ENCODE measurements around the gene CCDC146.
"Not testable (repeated sequence)": the region's sequence is repeated elsewhere in the genome, so short reads cannot be mapped to it uniquely, and the experiment has no call there.

CCDC146 gene

DNA sequence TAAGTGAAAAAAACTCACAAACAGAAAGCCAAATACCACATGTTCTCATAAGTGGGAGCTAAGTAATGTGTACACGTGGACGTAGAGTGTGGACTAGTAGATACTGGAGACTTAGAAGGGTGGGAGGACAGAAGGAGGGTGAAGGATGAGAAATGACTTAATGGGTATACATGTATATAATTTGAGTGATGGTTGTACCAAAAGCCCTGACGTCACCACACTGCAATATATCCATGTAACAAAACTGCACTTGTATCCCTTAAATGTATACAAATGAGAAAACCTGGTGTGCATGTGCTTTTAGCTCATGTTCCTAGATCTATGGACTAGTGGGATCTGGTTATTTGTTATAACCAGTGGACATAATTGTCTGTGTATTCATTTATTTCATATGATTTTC, 125.7 kb downstream of the CCDC146 start:
- no peak for DNase-seq

DNA sequence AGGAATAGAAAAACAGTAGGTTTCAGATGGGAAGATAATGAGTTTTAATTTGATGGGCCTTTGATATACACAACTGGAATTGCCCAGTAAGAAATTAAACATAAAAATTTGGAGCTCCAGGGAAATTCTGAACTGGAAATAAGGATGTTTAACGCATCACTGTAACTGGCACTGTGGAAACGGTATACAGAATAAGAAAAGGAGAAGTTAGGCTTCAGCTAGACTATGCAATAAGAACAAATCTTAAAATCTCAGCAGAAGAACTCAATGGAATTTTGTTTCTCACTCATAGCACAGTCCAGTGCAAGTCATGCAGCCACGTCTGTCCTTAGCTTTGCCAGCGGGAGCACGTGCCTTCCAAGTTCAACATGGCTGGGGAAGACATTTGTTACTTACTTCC, 130.1 kb downstream of the CCDC146 start:
- no peak for DNase-seq

- DNase-seq: no peak
Measured at GRCh38 chr7:77253151-77253550, 130.7 kb downstream of the CCDC146 start.

- no peak for DNase-seq
Measured at GRCh38 chr7:77254429-77254828, 132.0 kb downstream of the CCDC146 start.

DNA sequence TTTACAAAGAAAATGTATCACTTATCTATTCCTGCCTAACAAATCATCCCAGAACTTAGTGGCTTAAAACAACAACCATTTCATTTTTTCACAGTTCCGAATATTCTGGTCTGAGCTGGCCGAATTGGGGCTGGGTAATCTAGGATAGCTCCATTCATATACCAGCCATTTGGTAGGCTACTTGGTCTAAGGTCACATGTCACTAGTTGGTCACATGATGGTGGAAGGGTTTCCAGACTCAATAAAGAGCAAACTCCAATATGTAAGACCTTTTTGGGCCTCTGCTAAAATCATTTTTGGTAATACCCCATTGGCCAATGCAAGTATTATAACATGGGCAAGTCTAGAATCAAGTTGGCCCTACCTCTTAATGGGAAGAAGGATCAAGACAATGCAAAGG, 132.5 kb downstream of the CCDC146 start:
- DNase-seq: no peak

DNA sequence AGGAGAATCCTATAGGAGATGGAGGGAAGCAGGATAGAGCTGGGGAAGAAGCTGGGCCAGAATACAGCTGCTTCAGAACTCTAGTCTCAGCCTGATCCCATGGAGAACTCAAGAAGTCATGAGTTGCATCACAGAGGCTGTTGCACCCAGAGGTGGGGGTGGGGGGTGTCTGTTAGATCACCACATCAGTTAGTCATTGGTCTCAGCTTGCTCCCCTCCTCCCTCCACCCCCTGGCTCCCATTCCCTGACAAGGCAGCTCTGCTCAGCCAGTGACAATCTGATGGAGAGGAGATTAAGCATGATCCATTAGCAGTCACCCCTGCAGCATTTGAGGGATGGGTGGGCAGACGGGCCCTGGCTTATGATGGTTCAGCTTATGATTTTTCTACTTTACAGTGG, 135.6 kb downstream of the CCDC146 start:
- no peak for DNase-seq

DNA sequence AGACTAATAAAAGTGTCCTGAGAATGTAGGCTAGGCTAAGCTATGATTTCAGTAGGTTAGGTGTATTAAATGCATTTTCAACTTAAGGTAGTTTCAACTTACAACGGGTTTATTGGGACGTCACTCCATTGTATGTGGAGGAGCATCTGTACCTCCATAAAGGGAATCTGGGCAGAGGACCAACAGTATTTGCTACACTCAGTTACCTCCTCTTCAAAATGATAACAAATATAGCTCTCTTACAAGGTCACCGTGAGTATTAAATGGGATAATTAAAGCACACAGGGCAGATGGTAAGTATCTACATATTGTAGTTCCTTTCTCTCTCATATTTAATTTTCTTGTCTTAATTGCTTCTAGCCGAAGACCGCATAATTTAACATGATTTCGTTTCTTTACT, 136.2 kb downstream of the CCDC146 start:
- no peak for DNase-seq

GRCh38 chr7:77262316-77262715, 139.9 kb downstream of the CCDC146 start:
- DNase-seq: no peak

GRCh38 chr7:77265666-77266065, 143.3 kb downstream of the CCDC146 start:
- DNase-seq: no peak

GRCh38 chr7:77266291-77266794, 143.9 kb downstream of the CCDC146 start:
- DNase-seq: no peak

DNA sequence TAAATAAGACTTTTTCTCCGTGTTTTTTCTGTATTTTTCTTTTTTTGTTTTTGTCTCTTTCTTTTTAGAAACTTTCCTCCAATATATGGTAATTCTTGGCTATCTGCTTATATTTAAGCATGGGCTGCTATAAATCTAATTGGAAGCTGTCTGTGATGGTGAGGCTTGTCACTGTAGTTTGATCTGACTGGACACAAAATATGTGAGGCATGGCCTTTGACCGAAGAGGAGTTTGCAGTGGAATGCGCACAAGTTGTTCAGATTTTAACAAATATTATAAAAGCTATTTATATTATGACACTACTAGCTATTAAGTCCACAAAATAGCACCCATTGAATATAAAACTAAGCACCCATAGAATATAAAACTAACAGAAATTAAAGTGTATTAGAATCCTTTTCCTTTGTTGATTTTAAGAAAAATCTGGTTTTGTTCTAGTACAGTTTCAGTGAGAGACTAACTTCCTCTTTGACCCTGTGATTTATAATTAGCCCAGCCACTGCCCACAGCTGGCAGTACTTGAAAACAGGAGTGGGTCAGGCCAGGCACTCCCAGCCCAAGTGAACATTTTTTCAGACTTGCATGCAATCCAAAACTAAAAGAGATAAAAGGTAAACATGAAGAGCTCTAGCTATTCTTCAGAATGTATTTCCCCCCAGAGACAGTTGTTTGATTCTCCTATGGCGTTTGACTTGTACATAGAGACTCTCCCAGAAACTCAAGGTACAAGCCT, 147.1 kb downstream of the CCDC146 start:
- no peak for DNase-seq

DNA sequence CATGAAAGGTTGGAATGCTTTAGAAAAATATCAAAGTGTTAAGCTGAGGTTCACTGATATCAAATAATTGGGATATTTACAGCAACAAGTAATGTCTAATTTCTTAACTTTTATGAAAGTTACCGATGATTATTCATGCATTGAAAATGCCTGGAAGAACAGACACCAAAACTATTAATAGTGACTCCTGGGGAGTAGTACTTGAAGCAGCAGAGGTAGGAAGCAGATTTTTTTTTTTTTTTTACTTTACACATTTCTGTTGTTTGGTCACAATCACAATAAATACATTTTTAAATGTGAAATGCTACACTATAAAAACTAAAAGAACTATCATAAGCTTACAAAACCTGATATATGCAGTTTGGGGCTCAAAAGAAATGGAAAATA, 147.7 kb downstream of the CCDC146 start:
- DNase-seq: no peak

DNA sequence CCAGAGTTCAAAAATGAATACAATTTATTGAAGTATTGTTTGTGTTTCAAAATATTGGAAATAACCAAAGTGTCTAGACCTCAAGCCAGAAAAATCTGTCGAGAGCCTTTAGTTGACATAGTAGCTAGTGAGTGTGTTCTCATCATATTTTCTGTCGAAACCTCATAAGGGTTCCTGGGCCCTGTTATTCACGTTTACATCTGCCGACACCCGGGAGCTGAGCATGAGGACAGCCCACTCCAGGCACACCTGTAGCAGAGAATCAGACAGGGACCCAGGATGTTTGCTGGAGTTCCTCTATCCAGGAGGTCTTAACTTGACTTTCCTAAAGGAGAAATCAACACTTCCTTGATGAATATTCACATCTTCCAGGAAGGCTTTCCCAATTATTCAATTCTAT, 149.4 kb downstream of the CCDC146 start:
- DNase-seq: no peak

DNA sequence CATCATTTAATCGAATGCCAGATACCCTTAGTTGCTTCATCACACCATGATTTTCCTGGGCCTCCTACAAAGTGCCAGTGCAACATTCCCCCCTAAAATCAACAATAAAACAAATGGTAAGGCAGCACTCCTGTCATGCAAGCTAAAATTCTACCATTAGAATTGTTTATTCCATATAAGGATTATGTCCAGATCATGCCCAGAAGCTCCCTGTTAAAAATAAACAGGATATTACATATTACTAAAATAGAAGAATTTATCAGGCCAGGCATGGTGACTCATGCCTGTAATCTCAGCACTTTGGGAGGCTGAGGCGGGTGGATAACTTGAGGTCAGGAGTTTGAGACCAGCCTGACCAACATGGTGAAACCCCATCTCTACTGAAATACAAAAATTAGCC, 153.2 kb downstream of the CCDC146 start:
- not testable (repeated sequence) for DNase-seq

- DNase-seq: no peak
Measured at GRCh38 chr7:77276120-77276519, 153.7 kb downstream of the CCDC146 start.

DNA sequence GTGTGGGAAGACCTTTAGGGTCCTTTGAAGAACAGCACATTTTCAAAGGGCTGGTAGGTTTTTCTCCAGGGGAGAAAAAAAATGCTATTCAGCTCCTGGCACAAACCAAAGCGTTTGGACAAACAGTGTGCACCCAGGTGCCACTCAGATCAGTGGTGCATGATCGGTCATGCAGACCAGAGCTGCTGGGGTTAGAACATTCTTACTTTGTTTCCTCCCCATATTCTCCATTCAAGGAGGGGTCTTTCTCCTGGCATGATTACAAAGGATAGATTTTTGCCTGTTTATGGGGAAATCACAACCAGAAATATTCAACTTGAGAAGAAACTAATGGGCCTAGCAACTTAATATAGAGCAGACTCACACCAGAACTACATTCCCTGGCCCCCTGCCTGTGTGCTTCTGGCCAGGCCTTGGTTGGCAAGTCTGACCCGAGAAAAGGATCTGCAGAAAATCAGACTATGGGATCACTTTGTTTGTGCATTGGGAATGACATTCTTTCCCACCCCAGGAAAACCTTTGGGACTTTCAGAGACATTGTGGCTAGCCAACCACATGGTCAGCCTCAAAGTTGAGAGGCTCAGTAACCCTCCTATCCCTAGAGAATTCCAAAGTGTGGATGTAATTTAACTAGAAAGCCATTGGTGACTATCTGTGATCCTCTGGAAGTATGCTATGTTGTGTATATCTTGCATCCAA, 159.5 kb downstream of the CCDC146 start:
- no peak for DNase-seq

- DNase-seq: no peak
Measured at GRCh38 chr7:77282897-77283296, 160.5 kb downstream of the CCDC146 start.

- DNase-seq: no peak
Measured at GRCh38 chr7:77284005-77284404, 161.6 kb downstream of the CCDC146 start.

DNA sequence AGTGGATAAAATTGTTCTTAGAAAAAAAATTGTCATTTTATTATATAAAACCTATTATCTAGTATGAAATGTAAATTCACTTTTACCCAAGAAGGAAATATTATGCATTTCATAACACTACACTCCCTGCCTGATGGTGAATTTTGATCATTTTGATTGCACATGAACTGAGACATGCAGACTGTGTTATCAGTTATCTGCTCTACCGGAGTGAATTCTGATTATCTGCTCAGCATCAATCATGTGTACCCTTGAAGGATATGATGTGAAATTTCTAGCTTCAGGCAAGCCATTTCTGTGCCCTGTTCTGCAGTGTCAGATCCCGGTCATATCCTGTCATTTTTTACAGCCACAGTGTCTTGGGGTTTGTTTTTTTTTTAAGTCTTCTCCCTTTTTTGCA, 162.2 kb downstream of the CCDC146 start:
- DNase-seq: no peak

- DNase-seq: no peak
Measured at GRCh38 chr7:77288676-77289320, 166.4 kb downstream of the CCDC146 start.

- no peak for DNase-seq
Measured at GRCh38 chr7:77289387-77289786, 167.0 kb downstream of the CCDC146 start.

- no peak for DNase-seq
Measured at GRCh38 chr7:77290425-77290824, 168.0 kb downstream of the CCDC146 start.

GRCh38 chr7:77293046-77293445, 170.6 kb downstream of the CCDC146 start:
- DNase-seq: no peak

DNA sequence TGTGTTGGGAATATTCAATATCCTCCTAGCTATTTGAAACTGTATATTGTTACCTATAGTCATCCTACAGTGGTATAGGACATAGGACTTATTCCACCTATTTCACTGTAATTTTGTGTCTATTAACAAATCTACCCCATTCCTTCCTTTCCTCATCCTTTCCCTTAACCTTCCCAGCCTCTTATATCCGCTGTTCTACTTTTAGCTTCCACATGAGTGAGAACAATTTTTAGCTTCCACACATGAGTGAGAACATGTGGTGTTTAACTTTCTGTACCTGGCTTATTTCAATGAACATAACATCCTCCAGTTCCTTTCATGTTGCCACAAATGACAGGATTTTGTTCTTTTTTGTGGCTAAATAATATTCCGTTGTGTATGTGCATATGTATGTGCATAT, 173.1 kb downstream of the CCDC146 start:
- DNase-seq: no peak
